Measurements from ENCODE around the gene TREH.
"Not testable (repeated sequence)": the region's sequence is repeated elsewhere in the genome, so short reads cannot be mapped to it uniquely, and the experiment has no call there.

The TREH gene

DNA sequence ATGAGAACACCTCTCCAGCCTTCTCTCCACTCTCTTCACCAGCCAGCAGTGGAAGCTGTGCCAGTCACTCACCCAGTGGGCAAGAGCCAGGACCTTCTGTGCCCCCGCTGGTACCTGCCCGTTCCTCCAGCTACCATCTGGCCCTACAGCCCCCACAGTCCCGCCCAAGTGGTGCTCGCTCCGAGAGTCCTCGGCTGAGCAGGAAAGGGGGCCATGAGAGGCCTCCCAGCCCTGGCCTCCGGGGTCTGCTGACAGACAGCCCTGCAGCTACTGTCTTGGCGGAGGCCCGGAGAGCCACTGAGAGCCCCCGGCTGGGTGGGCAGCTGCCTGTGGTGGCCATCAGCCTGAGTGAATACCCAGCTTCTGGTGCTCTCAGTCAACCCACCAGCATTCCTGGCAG lies 51.9 kb downstream of the TREH start:
- DNase-seq: no peak

GRCh38 chr11:118625976-118626375 lies 53.5 kb downstream of the TREH start:
- no peak for DNase-seq

GRCh38 chr11:118625036-118625690 lies 54.3 kb downstream of the TREH start:
- no peak for DNase-seq

DNA sequence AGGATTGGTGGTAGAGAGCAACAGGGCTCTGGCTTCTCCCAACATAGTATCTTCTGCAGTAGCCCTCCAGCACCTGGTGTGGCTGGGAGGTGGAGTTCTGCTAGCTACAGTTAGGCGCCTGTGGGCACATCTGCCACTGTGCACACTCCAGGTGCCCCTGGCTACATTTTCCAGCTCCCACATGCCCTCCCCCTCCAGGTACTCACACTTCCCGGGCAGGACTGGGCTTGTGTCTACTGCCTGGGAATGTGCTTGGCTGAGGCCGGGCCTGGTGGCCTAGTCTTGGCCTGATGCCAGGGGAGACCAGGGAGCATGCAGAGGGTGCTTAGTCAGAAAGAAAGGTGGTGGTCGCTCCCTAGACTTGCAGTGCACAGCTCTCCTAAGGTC lies 56.2 kb downstream of the TREH start:
- DNase-seq: no peak

DNA sequence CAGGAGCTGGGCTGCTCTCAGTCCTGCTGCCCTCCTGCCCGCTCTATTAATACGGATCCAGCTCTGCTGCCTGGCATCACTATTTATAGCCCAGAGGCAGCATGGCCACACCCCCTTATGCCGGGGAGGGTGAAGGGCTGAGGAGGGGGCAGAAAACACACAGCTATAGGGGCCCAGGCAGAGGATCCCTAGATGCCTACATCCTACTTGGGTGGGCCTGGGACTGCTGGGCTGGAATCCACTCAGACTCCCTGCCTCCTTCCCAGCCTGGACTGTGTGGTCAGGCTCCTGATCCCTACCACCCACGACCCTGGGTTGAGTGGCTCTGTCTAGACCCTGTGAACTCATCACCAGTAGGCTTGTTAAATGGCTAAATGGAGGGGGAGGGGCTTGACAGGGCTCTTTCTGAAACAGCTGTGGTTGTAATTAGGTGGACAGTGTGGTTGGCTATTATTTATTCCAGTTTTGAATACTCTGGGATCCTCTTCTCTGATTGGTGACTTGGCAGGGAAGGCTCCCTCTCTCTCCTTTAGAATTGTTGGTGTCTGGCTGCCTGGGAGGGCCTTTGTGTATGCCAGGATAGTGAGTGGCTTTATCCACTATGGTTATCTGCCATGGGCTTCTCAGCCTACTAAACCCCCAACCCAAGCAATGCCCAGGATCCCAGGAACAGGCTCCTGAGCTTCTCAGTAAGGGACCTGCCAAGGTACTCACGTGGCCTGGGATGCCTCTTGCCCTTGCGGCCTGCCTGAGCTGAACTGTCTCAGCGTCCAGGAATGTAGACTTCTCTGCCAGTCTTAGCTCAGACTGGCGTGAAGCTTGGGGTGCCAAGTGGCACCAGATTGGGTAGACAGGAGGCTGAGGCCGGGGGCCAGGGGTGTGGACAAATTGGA lies 56.8 kb downstream of the TREH start:
- DNase-seq: no peak

- no peak for DNase-seq
These were observed 57.6 kb downstream of the TREH start for GRCh38 chr11:118621784-118622375.

DNA sequence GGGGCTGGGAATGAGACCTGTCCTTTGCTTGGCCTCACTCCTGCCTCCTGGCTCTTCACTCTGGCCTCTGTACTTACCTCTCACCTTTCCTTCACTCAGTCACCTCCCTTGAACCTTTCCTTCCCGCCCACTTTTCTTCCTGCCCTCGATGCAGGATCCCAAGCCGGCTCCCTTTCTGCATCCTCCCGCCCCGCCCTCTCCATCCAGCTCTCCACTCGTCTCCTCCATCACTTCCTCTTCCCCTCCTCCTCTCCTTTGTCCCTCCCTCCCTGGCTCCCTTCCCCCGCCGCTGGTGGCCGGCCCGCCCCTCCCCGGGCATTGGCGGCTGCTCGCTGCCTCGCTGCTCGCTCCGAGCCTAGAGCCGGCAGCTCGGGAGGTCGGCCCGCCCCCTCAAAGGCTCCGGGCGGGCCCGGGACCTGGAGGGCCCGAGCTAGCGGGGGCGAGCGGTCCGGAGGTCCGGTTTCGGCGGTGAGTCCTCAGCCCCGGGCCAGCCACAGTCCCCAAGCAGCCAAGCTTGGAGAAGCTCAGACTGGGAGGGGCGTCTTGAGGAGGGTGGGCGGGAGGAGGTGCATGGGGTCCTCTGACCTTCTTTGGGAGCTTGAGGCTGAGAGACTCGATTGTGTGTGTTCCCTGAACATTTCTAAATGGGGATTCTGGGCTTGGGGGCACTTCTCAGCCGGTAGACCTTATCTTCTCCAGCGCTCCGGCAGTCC lies 58.2 kb downstream of the TREH start:
- DNase-seq: peak; percentile 21

DNA sequence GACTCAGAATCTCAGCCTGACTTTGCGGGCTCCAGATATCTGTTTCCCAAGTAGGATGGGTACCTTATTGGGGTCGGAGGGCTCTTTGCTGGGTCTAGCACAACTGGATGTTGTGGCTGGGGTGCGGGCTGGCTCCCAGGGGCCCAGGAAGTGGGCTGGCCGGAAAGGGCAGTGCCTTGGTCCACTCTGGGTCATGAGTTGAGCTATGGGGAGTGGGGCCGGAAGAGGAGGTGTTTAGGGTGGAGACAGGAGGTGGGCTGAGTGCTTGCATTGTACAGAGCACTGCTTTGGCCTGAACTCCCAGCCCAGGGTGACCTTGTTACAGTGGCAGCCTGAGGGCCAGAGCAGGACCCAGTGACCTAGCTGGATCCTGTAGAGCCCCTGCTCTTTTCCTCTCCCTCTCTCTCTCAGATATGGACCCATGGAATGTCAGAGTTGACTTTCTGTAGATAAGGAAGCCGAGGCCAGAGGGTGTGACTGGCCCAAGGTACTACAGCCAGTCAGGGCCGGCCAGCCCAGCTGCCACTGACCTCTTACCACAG lies 58.9 kb downstream of the TREH start:
- no peak for DNase-seq

GRCh38 chr11:118619444-118620197 lies 59.8 kb downstream of the TREH start:
- DNase-seq: no peak

- no peak for DNase-seq
These were observed 60.5 kb downstream of the TREH start for GRCh38 chr11:118618991-118619375.

GRCh38 chr11:118618115-118618990 lies 61.1 kb downstream of the TREH start:
- no peak for DNase-seq

DNA sequence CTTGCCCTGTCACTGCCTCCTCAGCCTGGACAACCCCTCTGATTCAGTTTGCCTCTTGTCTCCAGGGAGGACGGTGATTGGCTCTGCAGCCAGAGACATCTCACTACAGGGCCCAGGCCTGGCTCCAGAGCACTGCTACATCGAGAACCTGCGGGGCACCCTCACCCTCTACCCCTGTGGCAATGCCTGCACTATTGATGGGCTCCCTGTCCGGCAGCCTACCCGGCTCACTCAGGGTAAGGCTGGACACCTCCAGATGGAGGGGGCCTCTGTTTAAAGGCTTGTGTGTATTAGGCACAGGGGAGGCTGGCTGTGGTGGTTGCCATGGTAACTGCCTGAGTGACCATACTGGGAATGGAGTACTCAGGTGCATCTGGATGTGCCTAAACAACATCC lies 63.5 kb downstream of the TREH start:
- DNase-seq: no peak

- no peak for DNase-seq
These were observed 64.0 kb downstream of the TREH start for GRCh38 chr11:118615282-118615975.

- no peak for DNase-seq
These were observed 64.9 kb downstream of the TREH start for GRCh38 chr11:118614511-118614910.

GRCh38 chr11:118612378-118612777 lies 67.1 kb downstream of the TREH start:
- no peak for DNase-seq

- not testable (repeated sequence) for DNase-seq
These were observed 68.0 kb downstream of the TREH start for GRCh38 chr11:118611433-118611795.

GRCh38 chr11:118610773-118611432 lies 68.5 kb downstream of the TREH start:
- DNase-seq: peak; percentile 87

DNA sequence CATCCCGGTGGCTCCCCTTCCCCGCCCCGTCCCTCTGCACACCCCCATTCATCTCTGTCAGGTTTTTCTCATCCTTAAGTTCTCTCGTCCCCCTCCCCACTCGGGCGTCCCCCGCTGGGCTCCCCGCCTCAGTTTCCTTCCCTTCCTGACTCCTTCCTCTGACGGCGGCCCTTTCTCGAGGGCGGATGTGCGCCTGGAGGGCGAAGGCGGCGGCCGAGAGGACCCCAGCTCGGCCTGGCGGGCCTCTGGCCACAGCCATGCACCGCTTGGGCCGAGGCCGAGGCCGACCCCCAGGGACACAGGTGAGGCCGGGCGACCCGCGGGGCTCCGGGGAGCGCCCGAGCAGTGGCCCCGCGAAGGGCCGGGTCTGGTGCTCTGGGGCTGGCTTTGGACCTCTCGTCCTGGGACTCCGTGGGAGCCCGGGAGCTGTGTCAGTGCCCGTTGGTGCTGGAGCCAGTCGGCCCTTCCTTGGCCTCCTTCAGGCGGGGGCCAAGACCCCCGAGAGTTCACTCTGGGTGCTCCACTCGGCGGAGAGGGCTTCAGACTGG lies 69.2 kb downstream of the TREH start:
- peak; percentile 13 for DNase-seq

GRCh38 chr11:118609380-118610224 lies 69.8 kb downstream of the TREH start:
- peak; percentile 46 for DNase-seq
